ENCODE data around the gene FKBP2.

DNA sequence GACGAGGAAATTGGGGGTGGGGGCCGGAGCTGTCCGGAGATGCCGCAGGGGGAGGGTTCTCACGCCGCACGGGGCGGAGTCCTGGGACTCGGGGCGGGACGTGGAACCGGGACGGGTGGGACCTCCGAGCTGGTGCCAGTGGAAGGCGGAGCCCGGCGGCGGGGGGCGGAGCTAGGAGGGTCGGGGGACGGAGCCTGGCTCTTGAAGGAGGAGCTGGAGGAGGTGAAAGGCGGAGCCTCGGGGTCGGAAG lies 271 bp downstream of the FKBP2 start:
- TF ChIP-seq, protein P1, sequence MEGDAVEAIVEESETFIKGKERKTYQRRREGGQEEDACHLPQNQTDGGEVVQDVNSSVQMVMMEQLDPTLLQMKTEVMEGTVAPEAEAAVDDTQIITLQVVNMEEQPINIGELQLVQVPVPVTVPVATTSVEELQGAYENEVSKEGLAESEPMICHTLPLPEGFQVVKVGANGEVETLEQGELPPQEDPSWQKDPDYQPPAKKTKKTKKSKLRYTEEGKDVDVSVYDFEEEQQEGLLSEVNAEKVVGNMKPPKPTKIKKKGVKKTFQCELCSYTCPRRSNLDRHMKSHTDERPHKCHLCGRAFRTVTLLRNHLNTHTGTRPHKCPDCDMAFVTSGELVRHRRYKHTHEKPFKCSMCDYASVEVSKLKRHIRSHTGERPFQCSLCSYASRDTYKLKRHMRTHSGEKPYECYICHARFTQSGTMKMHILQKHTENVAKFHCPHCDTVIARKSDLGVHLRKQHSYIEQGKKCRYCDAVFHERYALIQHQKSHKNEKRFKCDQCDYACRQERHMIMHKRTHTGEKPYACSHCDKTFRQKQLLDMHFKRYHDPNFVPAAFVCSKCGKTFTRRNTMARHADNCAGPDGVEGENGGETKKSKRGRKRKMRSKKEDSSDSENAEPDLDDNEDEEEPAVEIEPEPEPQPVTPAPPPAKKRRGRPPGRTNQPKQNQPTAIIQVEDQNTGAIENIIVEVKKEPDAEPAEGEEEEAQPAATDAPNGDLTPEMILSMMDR (IDR thresholded peaks at IDR 0.05; ENCODE audit: low read depth, low read length, missing input control), result no peak
- TF ChIP-seq, protein P2, sequence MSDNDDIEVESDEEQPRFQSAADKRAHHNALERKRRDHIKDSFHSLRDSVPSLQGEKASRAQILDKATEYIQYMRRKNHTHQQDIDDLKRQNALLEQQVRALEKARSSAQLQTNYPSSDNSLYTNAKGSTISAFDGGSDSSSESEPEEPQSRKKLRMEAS (IDR thresholded peaks at IDR 0.05), result no peak
- no peak for TF ChIP-seq EGR1 (IDR thresholded peaks at IDR 0.05; ENCODE audit: low read depth in 2 of 2)
- no peak for TF ChIP-seq JUND (IDR thresholded peaks at IDR 0.05)

Measured in liver (tissue), 3 donors.